HG02970 (cell line): ENCODE data around the gene YOD1.

Source experiments
- ATAC-seq: cut with Tn5 transposase; IDR thresholded peaks from one replicate; pipeline ENCODE4 v1.9.1; 2021; ENCODE audit warnings: mild to moderate bottlenecking, moderate library complexity, moderate number of reproducible peaks; ENCODE audit not compliant: unreplicated experiment, low FRiP score

The YOD1 gene

GRCh38 chr1:207051191-207051943 lies at the start of gene YOD1:
Gene YOD1 (minus strand): TSS chr1:207051208. CDS start chr1:207051030, 178 bp downstream.
- ATAC-seq = no peak

GRCh38 chr1:207097871-207098324 lies 46.9 kb upstream of the YOD1 start:
- no peak for ATAC-seq

- ATAC-seq = no peak
These were observed 42.9 kb upstream of the YOD1 start for GRCh38 chr1:207093944-207094343.

- no peak for ATAC-seq
These were observed 40.3 kb upstream of the YOD1 start for GRCh38 chr1:207091200-207091908.

GRCh38 chr1:207089627-207090355 lies 38.8 kb upstream of the YOD1 start:
- no peak for ATAC-seq

- ATAC-seq = no peak
These were observed 38.0 kb upstream of the YOD1 start, which contains the start of gene C4BPB for GRCh38 chr1:207088701-207089626. Gene C4BPB (plus strand): TSS chr1:207088860. CDS start chr1:207089532, 672 bp downstream.

GRCh38 chr1:207088161-207088560 lies 37.2 kb upstream of the YOD1 start:
- ATAC-seq = no peak

- no peak for ATAC-seq
These were observed 34.9 kb upstream of the YOD1 start for GRCh38 chr1:207085887-207086286.

GRCh38 chr1:207084701-207085180 lies 33.7 kb upstream of the YOD1 start:
- ATAC-seq = no peak

GRCh38 chr1:207084232-207084631 lies 33.2 kb upstream of the YOD1 start:
- ATAC-seq = no peak

GRCh38 chr1:207081806-207082205 lies 30.8 kb upstream of the YOD1 start:
- ATAC-seq = no peak

- no peak for ATAC-seq
These were observed 30.1 kb upstream of the YOD1 start for GRCh38 chr1:207081088-207081487.

GRCh38 chr1:207079706-207080241 lies 28.8 kb upstream of the YOD1 start:
- no peak for ATAC-seq

- ATAC-seq = no peak
These were observed 27.6 kb upstream of the YOD1 start for GRCh38 chr1:207078578-207079132.

GRCh38 chr1:207077470-207078377 lies 26.7 kb upstream of the YOD1 start:
- no peak for ATAC-seq

GRCh38 chr1:207077012-207077411 lies 26.0 kb upstream of the YOD1 start:
- no peak for ATAC-seq

GRCh38 chr1:207076181-207076955 lies 25.4 kb upstream of the YOD1 start:
- no peak for ATAC-seq
